Neural progenitor cell (in vitro differentiated cells): ENCODE measurements around the gene OVAAL.

Experiments
- EZH2 ChIP-seq: fragments of 200-600 bp; sonication (generic); IDR thresholded peaks from 2 replicates; pipeline ENCODE4 v1.6.1; 2017; ENCODE audit warnings: antibody characterized with exemption, mild to moderate bottlenecking, moderate library complexity
- EZH2phosphoT487 ChIP-seq: fragments of 200-600 bp; sonication (generic); IDR thresholded peaks from 2 replicates; pipeline ENCODE4 v1.6.1; 2017; ENCODE audit warnings: antibody characterized with exemption
- TF ChIP-seq, protein P1 (sequence below): fragments of 200-600 bp; sonication (generic); IDR thresholded peaks from 2 replicates; pipeline ENCODE4 v1.5.1; 2017; ENCODE audit warnings: antibody characterized with exemption, mild to moderate bottlenecking

DNA sequence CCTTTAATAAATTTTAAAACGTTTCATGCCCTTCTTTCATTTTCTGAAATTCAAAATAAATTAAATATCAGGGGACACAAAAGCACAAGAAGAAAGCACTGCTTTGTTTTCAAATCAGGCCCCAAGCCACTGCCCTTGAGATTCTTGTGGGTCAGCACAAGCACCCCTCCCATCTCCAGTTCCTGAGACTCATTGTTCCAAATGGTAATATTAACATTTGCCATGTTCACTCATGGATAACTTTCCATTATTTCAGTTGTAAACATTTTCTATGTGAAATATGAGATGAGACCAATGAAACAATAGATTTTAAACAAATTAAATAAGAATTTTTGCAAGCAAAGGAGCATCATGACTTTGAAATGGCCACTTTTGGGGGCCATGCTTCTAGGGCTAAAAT is 7.7 kb downstream of the OVAAL start:
- TF ChIP-seq, protein P1, sequence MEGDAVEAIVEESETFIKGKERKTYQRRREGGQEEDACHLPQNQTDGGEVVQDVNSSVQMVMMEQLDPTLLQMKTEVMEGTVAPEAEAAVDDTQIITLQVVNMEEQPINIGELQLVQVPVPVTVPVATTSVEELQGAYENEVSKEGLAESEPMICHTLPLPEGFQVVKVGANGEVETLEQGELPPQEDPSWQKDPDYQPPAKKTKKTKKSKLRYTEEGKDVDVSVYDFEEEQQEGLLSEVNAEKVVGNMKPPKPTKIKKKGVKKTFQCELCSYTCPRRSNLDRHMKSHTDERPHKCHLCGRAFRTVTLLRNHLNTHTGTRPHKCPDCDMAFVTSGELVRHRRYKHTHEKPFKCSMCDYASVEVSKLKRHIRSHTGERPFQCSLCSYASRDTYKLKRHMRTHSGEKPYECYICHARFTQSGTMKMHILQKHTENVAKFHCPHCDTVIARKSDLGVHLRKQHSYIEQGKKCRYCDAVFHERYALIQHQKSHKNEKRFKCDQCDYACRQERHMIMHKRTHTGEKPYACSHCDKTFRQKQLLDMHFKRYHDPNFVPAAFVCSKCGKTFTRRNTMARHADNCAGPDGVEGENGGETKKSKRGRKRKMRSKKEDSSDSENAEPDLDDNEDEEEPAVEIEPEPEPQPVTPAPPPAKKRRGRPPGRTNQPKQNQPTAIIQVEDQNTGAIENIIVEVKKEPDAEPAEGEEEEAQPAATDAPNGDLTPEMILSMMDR = no peak
- TF ChIP-seq EZH2 (no peak), EZH2phosphoT487 (no peak)
